ENCODE data around the gene KATNB1.

KATNB1 gene

DNA sequence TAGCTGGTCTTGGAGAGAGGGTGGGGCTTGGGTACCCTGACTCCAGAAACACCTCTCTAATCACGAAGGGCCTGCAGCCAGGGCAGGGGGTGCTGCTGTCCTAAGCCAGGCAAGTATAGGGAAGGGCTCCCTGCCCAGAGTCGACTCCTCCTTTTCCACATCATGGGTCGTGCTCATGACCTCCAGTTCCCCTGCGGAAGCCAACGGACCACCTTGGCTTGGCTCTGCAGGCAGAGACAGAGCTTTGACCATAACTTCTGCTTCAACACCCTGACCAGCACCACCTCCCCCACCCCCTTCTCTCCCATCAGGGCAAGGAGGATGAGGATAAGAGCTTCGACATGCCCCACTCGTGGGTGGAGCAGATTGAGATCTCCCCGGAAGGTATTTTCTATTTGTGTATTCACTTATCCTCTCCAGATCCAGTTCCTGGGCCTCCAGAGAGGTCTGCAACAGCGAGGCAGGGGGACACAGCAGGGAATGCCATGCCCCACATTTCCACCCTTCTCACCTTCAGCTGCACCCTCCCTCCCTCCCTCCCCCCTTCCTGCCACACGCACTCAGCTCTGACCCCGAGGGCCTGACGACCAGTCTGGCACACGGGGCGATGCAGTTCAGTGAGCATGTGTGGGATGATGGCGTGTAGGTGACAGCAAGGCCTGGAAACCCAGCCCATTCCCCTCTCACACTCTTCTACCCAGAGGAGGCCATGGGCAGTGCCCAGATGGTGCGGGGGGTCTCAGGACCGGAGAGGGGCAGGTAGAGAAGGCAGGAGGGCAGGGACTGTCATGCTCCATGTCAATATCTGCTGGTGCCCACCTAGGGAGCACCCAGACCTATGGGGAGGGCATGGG is 14.0 kb upstream of the KATNB1 start:
- no peaks in the 10 kb centered on the region for H3K27me3 ChIP-seq
- H3K4me3 ChIP-seq (ENCODE audit: low read depth, low read length): no peak overlapping the region
- no peak for DNase-seq
- no peaks in the 10 kb centered on the region for H3K36me3 ChIP-seq
- no peak for TF ChIP-seq CTCF (IDR thresholded peaks at IDR 0.05; ENCODE audit: low read depth, low read length)
- no peaks in the 10 kb centered on the region for H3K9me3 ChIP-seq
- peaks cover 8% of the 10 kb centered on the region for H3K4me1 ChIP-seq

GRCh38 chr16:57722210-57722499 is 13.4 kb upstream of the KATNB1 start:
- H3K27me3 ChIP-seq: no peaks in the 10 kb centered on the region
- H3K4me3 ChIP-seq (ENCODE audit: low read depth, low read length): no peak overlapping the region
- no peak for DNase-seq
- H3K9me3 ChIP-seq: no peaks in the 10 kb centered on the region
- H3K4me1 ChIP-seq: peaks cover 8% of the 10 kb centered on the region
- no peak for TF ChIP-seq CTCF (IDR thresholded peaks at IDR 0.05; ENCODE audit: low read depth, low read length)
- no peaks in the 10 kb centered on the region for H3K36me3 ChIP-seq

- no peak overlapping the region for H3K4me3 ChIP-seq (ENCODE audit: low read depth, low read length)
- H3K4me1 ChIP-seq: peaks cover 8% of the 10 kb centered on the region
- DNase-seq: no peak
- H3K36me3 ChIP-seq: no peaks in the 10 kb centered on the region
- no peaks in the 10 kb centered on the region for H3K27me3 ChIP-seq
- no peaks in the 10 kb centered on the region for H3K9me3 ChIP-seq
- no peak for TF ChIP-seq CTCF (IDR thresholded peaks at IDR 0.05; ENCODE audit: low read depth, low read length)
These were observed 12.9 kb upstream of the KATNB1 start for GRCh38 chr16:57722651-57723050.

- no peaks in the 10 kb centered on the region for H3K9me3 ChIP-seq
- DNase-seq: no peak
- peaks cover 8% of the 10 kb centered on the region for H3K4me1 ChIP-seq
- TF ChIP-seq CTCF (IDR thresholded peaks at IDR 0.05; ENCODE audit: low read depth, low read length): no peak
- no peak overlapping the region for H3K4me3 ChIP-seq (ENCODE audit: low read depth, low read length)
- no peaks in the 10 kb centered on the region for H3K36me3 ChIP-seq
- no peaks in the 10 kb centered on the region for H3K27me3 ChIP-seq
These were observed 12.4 kb upstream of the KATNB1 start for GRCh38 chr16:57723170-57723569.

- TF ChIP-seq CTCF (IDR thresholded peaks at IDR 0.05; ENCODE audit: low read depth, low read length): no peak
- Histone ChIP-seq H3K4me1 (peaks cover 8% of the 10 kb centered on the region), H3K27me3 (no peaks in the 10 kb centered on the region), H3K36me3 (no peaks in the 10 kb centered on the region), H3K4me3 (ENCODE audit: low read depth, low read length) (no peak overlapping the region), H3K9me3 (no peaks in the 10 kb centered on the region)
- no peak for DNase-seq
These were observed 11.0 kb upstream of the KATNB1 start for GRCh38 chr16:57724531-57724930.

- Histone ChIP-seq H3K9me3 (no peaks in the 10 kb centered on the region), H3K4me3 (ENCODE audit: low read depth, low read length) (no peak overlapping the region), H3K4me1 (peaks cover 8% of the 10 kb centered on the region), H3K27me3 (no peaks in the 10 kb centered on the region), H3K36me3 (no peaks in the 10 kb centered on the region)
- no peak for TF ChIP-seq CTCF (IDR thresholded peaks at IDR 0.05; ENCODE audit: low read depth, low read length)
- no peak for DNase-seq
These were observed 10.4 kb upstream of the KATNB1 start for GRCh38 chr16:57725151-57725550.

All from BE2C (cell line).